Measurements from ENCODE around the gene RXRA.

GRCh38 chr9:134325096-134325812 is 1.0 kb upstream of the RXRA start:
- TF ChIP-seq CTCF (IDR thresholded peaks at IDR 0.05; ENCODE audit: insufficient read depth, low read depth, low read length) (no peak), EZH2 (IDR thresholded peaks at IDR 0.05; ENCODE audit: insufficient read depth, low read length) (no peak)

All from astrocyte (in vitro differentiated cells and primary cell).